Measurements from ENCODE around the gene PIGX. TPM values are rescaled to one million over a fixed set of nuclear protein-coding genes. Genes with fewer than 3 reads are reported as not detected.

The PIGX gene
- total and polyA plus RNA-seq, 2 of the 4 experiments (the other 2 are of a cell fraction) = 9.4 to 14.5 TPM

DNA sequence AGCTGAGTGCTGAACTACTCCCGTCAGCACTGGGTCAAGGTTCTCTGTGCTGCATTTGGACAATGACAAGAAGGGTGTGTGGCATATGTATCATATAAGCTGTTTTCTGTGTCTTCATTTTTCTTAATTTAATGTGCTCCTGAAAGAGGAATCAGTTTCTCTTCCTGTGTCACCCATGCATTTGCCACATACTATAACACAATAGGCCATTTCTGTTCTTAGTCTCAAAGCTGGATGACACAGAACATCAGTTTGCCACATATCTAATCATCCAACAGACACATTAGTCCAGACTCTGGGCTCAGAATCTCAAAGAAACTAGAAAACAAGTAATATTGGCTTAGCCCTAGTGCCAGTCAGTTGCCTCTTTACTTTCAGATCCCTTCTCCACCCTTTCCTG is 34.2 kb upstream of the PIGX start:
- Histone ChIP-seq H3K56ac (ENCODE audit: extremely low read depth, insufficient read depth, low read length) (no peak overlapping the region), H3K27me3 (ENCODE audit: control insufficient read depth, insufficient read depth, low read length) (peaks cover 22% of the 10 kb centered on the region), H2BK20ac (ENCODE audit: low read depth, low read length) (no peak overlapping the region), H3K18ac (ENCODE audit: low read depth, low read length) (no peak overlapping the region), H4K91ac (ENCODE audit: insufficient read depth, low read depth, low read length) (no peak overlapping the region), H2BK15ac (ENCODE audit: low read depth, low read length) (no peak overlapping the region), H2AK5ac (ENCODE audit: low read depth, low read length) (no peak overlapping the region), H2AFZ (replicated peaks; ENCODE audit: low read length, poor library complexity) (no peak overlapping the region), H3K14ac (replicated peaks; ENCODE audit: low read depth, low read length) (no peak overlapping the region), H4K20me1 (ENCODE audit: insufficient read depth, low read length) (no peaks in the 10 kb centered on the region), H3K27ac (ENCODE audit: insufficient read depth, low read length) (no peak overlapping the region), H3K9ac (ENCODE audit: low read depth, low read length) (no peak overlapping the region), H2AK9ac (replicated peaks; ENCODE audit: low read depth, low read length, poor library complexity) (no peak overlapping the region), H3K4me1 (ENCODE audit: control insufficient read depth, insufficient read depth, low read length) (no peaks in the 10 kb centered on the region), H3K36me3 (ENCODE audit: control insufficient read depth, insufficient read depth, low read length) (no peaks in the 10 kb centered on the region), H3K4ac (ENCODE audit: low read depth, low read length) (no peak overlapping the region), H2BK5ac (ENCODE audit: low read depth, low read length, poor library complexity, severe bottlenecking) (no peak overlapping the region), H3K79me1 (ENCODE audit: low read depth in 1 of 2, low read length in 2 of 2) (no peaks in the 10 kb centered on the region), H2BK120ac (ENCODE audit: low read depth, low read length) (no peak overlapping the region), H3K9me3 (ENCODE audit: control insufficient read depth, insufficient read depth, low read length) (no peaks in the 10 kb centered on the region), H3K23ac (ENCODE audit: low read depth, low read length) (no peak overlapping the region), H4K5ac (ENCODE audit: low read depth, low read length) (no peak overlapping the region), H3K4me3 (ENCODE audit: insufficient read depth, low read depth, low read length) (no peak overlapping the region), H4K8ac (ENCODE audit: low read depth in 2 of 2, low read length in 2 of 2) (no peak overlapping the region), H3K4me2 (ENCODE audit: low read depth, low read length) (no peak overlapping the region), H3K9me1 (ENCODE audit: insufficient read depth, low read length) (no peaks in the 10 kb centered on the region)
- no CpG with 5 or more reads among the region's 1 CpG for whole genome bisulfite sequencing, 2 experiments (ENCODE audit: extremely low coverage in 2 of 2, insufficient read length in 1 of 2)
- in situ Hi-C loops (cut with MboI; ENCODE audit: low sequenced_read_pairs) (no loop called here), dilution Hi-C loops (cut with HindIII; ENCODE audit: low sequenced_read_pairs, unreplicated experiment) (no loop called here), intact Hi-C loops (cut with micrococcal nuclease) (no loop called here)
- no peak for ATAC-seq (ENCODE audit: low read depth)
- CTCF ChIA-PET = interaction anchor here (1.3 kb wide), 1 partner anchor 68 kb away, joined by 3 read pairs; no protein-coding TSS in a partner anchor
- DNase-seq = no peak
- no peak for TF ChIP-seq POLR2A (IDR thresholded peaks at IDR 0.05; ENCODE audit: low read depth, low read length)
- no peak for TF ChIP-seq CHD1 (IDR thresholded peaks at IDR 0.05; ENCODE audit: low read depth, low read length)
- no peak for TF ChIP-seq MAZ (IDR thresholded peaks at IDR 0.05; ENCODE audit: borderline replicate concordance, low read depth, low read length)
- TF ChIP-seq MXI1 (IDR thresholded peaks at IDR 0.05; ENCODE audit: borderline replicate concordance, low read depth, low read length) = no peak
- TF ChIP-seq SMC3 (IDR thresholded peaks at IDR 0.05; ENCODE audit: low read depth, low read length) = no peak
- no peak for TF ChIP-seq RCOR1 (IDR thresholded peaks at IDR 0.05; ENCODE audit: insufficient replicate concordance, low read length)
- TF ChIP-seq, protein P1, sequence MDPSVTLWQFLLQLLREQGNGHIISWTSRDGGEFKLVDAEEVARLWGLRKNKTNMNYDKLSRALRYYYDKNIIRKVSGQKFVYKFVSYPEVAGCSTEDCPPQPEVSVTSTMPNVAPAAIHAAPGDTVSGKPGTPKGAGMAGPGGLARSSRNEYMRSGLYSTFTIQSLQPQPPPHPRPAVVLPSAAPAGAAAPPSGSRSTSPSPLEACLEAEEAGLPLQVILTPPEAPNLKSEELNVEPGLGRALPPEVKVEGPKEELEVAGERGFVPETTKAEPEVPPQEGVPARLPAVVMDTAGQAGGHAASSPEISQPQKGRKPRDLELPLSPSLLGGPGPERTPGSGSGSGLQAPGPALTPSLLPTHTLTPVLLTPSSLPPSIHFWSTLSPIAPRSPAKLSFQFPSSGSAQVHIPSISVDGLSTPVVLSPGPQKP (IDR thresholded peaks at IDR 0.05; ENCODE audit: borderline replicate concordance, low read depth, low read length) = no peak
- POLR2A ChIA-PET (ENCODE audit: unreplicated experiment) = no interaction called here
- no TSS peak for BruUV-seq (replicated peaks)
